Prostate gland (tissue), 2 donors: ENCODE data around the gene AFF1. TPM values are rescaled to one million over a fixed set of nuclear protein-coding genes. Genes with fewer than 3 reads are reported as not detected.

ENCODE experiments used
- DNase-seq: peaks from one replicate; pipeline ENCODE4 v3.0.0-alpha.2; 2019; ENCODE audit warnings: low spot score
- H3K27ac ChIP-seq, 2 donors: fragments of 200-600 bp; sonication (generic); 2 replicates each; pipeline ENCODE4 v1.5.1; 2017 to 2019
- H3K27me3 ChIP-seq: fragments of 200-600 bp; sonication (generic); replicated peaks from 2 replicates; pipeline ENCODE4 v1.5.1; 2019; ENCODE audit not compliant: insufficient read depth
- H3K36me3 ChIP-seq, 2 donors: fragments of 200-600 bp; sonication (generic); 1 replicate in 1 of 2; 2 replicates in 1 of 2; pipeline versions ENCODE4 v1.5.1 to v1.8.1; 2017 to 2019
- H3K4me1 ChIP-seq: fragments of 200-600 bp; sonication (generic); replicated peaks from 2 replicates; pipeline ENCODE4 v1.5.1; 2019
- H3K4me3 ChIP-seq, 2 donors: fragments of 200-600 bp; sonication (generic); 2 replicates each; pipeline ENCODE4 v1.5.1; 2017 to 2019
- H3K9me3 ChIP-seq: fragments of 200-600 bp; sonication (generic); 2 replicates; pipeline ENCODE4 v1.5.1; 2017
- CTCF ChIP-seq, 4 experiments: fragments of 200-600 bp in 2 of 4; fragments of 450-650 bp in 2 of 4; sonication (generic) in 2 of 4; IDR thresholded peaks; 1 replicate in 3 of 4; 2 replicates in 1 of 4; pipeline ENCODE4 v1.5.1; 2016 to 2019; ENCODE audit warnings: antibody characterized with exemption in 4 of 4, mild to moderate bottlenecking in 2 of 4, moderate library complexity in 2 of 4
- POLR2A ChIP-seq: fragments of 450-650 bp; IDR thresholded peaks from one replicate; pipeline ENCODE4 v1.6.1; 2016; ENCODE audit warnings: antibody characterized with exemption, mild to moderate bottlenecking
- POLR2AphosphoS5 ChIP-seq: sonication (generic); formaldehyde crosslinking; IDR thresholded peaks from one replicate; pipeline ENCODE4 v1.6.1; 2017; ENCODE audit warnings: antibody characterized with exemption
- WGBS: methylation state at CpG from one replicate; pipeline ENCODE4 v1.1.5; 2018; 5-methylcytosine and 5-hydroxymethylcytosine counted together
- intact Hi-C: fragments of 100-400 bp; cut with DNase I; formaldehyde crosslinking; loops from one replicate; pipeline ENCODE4 v1.14.2; 2022
- total RNA-seq, 2 donors: library from RNA; depleted of rRNA; stranded (reverse); fragments of >200 nt; gene quantifications; one replicate each; pipeline ENCODE4 v1.1.0, GENCODE V29; 2016

Gene AFF1
- total RNA-seq, 2 donors from 2014 or later: 69.7 to 92.5 TPM

- intact Hi-C loops: no loop called here
- WGBS: 91% methylated on average over 12 of the region's 12 CpGs
- Histone ChIP-seq H3K4me3 (no peak overlapping the region), H3K27me3 (no peaks in the 10 kb centered on the region), H3K4me1 (peaks cover 18% of the 10 kb centered on the region), H3K9me3 (no peaks in the 10 kb centered on the region), H3K27ac (no peak overlapping the region), H3K36me3 (no peaks in the 10 kb centered on the region)
- DNase-seq: no peak
- TF ChIP-seq CTCF (IDR thresholded peaks at IDR 0.05) (no peak), POLR2AphosphoS5 (no peak), POLR2A (no peak)
Observed at GRCh38 chr4:87050596-87050995, 115.8 kb downstream of the AFF1 start.

DNA sequence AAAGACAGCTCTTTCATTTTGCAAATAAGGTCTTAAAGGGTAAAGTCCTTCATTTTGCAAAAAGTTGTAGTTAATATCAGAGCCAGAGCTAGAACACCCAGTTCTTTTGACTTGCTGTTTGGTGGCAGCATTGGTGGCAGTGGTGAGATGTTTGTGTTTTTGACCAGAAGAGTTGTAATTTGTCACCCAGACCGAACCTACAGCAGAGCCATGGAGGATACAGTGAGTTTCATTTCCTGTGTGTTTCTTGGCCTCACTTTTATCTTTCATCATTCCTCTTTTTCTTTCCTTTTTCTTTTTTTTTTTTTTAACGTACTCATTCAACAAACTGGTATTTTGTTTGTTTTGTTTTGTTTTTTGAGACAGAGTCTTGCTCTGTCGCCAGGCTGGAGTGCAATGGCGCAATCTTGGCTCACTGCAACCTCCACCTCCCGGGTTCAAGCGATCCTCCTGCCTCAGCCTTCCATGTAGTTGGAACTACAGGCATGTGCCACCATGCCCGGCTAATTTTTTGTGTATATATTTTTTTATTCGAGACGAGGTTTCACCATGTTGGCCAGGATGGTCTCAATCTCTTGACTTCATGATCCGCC, 116.4 kb downstream of the AFF1 start:
- WGBS: 79% methylated on average over 10 of the region's 10 CpGs
- H3K9me3 ChIP-seq: no peaks in the 10 kb centered on the region
- intact Hi-C loops: no loop called here
- peaks cover 19% of the 10 kb centered on the region for H3K4me1 ChIP-seq
- H3K36me3 ChIP-seq: no peaks in the 10 kb centered on the region
- no peaks in the 10 kb centered on the region for H3K27me3 ChIP-seq
- no peak overlapping the region for H3K4me3 ChIP-seq
- TF ChIP-seq POLR2AphosphoS5 (no peak), POLR2A (no peak), CTCF (IDR thresholded peaks at IDR 0.05) (no peak)
- DNase-seq: no peak
- no peak overlapping the region for H3K27ac ChIP-seq

- H3K36me3 ChIP-seq: no peaks in the 10 kb centered on the region
- no peaks in the 10 kb centered on the region for H3K9me3 ChIP-seq
- intact Hi-C loops: no loop called here
- 94% methylated on average over 4 of the region's 4 CpGs for WGBS
- H3K4me1 ChIP-seq: peaks cover 19% of the 10 kb centered on the region
- no peak for TF ChIP-seq POLR2A
- TF ChIP-seq POLR2AphosphoS5: no peak
- no peak for TF ChIP-seq CTCF (IDR thresholded peaks at IDR 0.05)
- H3K27me3 ChIP-seq: no peaks in the 10 kb centered on the region
- no peak for DNase-seq
- H3K4me3 ChIP-seq: no peak overlapping the region
- H3K27ac ChIP-seq: no peak overlapping the region
Observed at GRCh38 chr4:87052615-87053014, 117.8 kb downstream of the AFF1 start.

DNA sequence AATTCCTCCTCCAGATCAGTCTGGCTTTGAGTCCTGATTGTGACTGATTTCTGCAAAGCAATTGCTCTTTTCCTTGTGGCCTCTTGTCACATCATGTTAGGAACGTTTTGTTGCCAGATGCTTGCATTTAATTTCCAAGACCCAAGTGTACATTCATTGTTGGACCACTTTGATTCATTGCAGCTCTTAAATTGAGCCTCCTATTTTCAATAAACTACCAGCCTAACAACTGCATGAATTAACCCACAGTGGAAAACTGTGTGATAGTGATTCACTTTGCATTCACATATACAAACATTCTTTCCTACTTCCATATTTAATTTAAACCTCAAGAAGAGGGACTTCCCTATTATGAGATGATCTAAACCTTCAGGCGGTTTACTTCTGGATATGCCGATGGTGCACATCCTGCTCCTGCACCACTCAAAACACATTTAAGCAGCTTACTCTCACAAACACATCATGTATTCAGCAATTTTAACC, 118.4 kb downstream of the AFF1 start:
- no peak overlapping the region for H3K4me3 ChIP-seq
- 64% methylated on average over 3 of the region's 3 CpGs for WGBS
- no peaks in the 10 kb centered on the region for H3K9me3 ChIP-seq
- H3K4me1 ChIP-seq: peaks cover 19% of the 10 kb centered on the region
- DNase-seq: no peak
- intact Hi-C loops: no loop called here
- H3K27ac ChIP-seq: peak overlapping the region in 1 of 2 donors; percentile 69
- no peaks in the 10 kb centered on the region for H3K36me3 ChIP-seq
- TF ChIP-seq CTCF (IDR thresholded peaks at IDR 0.05) (no peak), POLR2AphosphoS5 (no peak), POLR2A (no peak)
- H3K27me3 ChIP-seq: no peaks in the 10 kb centered on the region
